K562 (cell line): ENCODE data around the gene CREM. TPM values are rescaled to one million over a fixed set of nuclear protein-coding genes. Genes with fewer than 3 reads are reported as not detected.

ENCODE experiments used
- ATAC-seq: fragments of 200-7000 bp; cut with Tn5 transposase; 3 replicates; pipeline ENCODE4 v1.9.1; 2020; ENCODE audit warnings: moderate library complexity
- BruUV-seq: library from RNA; stranded (reverse); fragments of 400-500 nt; replicated peaks from 2 replicates; lab custom pipeline; 2021; lab: Mats Ljungman, UMichigan
- CTCF ChIA-PET: fragments of 300-600 bp; formaldehyde crosslinking; extraction: SDS; loops from one replicate; lab custom pipeline; 2021; ENCODE audit warnings: low intra/inter-chr PET ratio; lab: Yijun Ruan, JAX
- POLR2A ChIA-PET: fragments of 300-600, 350-650 bp; sonication (Branson Sonifier 250); formaldehyde crosslinking; extraction: SDS; loops from one replicate; lab custom pipeline; 2021; ENCODE audit warnings: antibody characterized with exemption, inconsistent platforms; lab: Yijun Ruan, JAX
- DNase-seq, 4 experiments: peaks; one replicate each; pipeline versions ENCODE4 v3.0.0 to v3.0.0-alpha.2; 2011 to 2018; ENCODE audit warnings: low spot score in 3 of 4, mixed read lengths in 3 of 4; ENCODE audit errors: extremely low read depth in 1 of 4
- FAIRE-seq: peaks from 2 replicates; lab custom pipeline; 2011; peaks lifted over from hg19 to GRCh38; lab: Jason Lieb, UNC
- H2AFZ ChIP-seq: 2 replicates; pipeline ENCODE4 v1.6.0; 2011; ENCODE audit warnings: low read depth, low read length, control low read depth, inconsistent platforms
- H3K27ac ChIP-seq: fragments of 200-600 bp; 3 replicates; pipeline ENCODE4 v1.8.0; 2011; ENCODE audit warnings: low read depth, mild to moderate bottlenecking, control low read depth, inconsistent platforms, low read length, moderate library complexity, mixed read lengths; ENCODE audit errors: extremely low read depth
- H3K27me3 ChIP-seq, 2 experiments: fragments of 300-600 bp in 1 of 2; 2 replicates in 1 of 2; 3 replicates in 1 of 2; pipeline versions ENCODE4 v1.6.0 to v1.8.0; 2011; ENCODE audit warnings: inconsistent platforms in 2 of 2, low read length in 2 of 2, mild to moderate bottlenecking in 1 of 2, mixed read lengths in 1 of 2, moderate library complexity in 1 of 2; ENCODE audit not compliant: control insufficient read depth in 2 of 2, insufficient read depth in 2 of 2
- H3K36me3 ChIP-seq: fragments of 300-600 bp; 3 replicates; pipeline ENCODE4 v1.8.0; 2011; ENCODE audit warnings: mild to moderate bottlenecking, low read length, inconsistent platforms; ENCODE audit not compliant: control insufficient read depth, insufficient read depth
- H3K4me1 ChIP-seq, 2 experiments: fragments of 200-600 bp in 1 of 2; replicated peaks in 1 of 2; 2 replicates in 1 of 2; 3 replicates in 1 of 2; pipeline versions ENCODE4 v1.5.1 to v1.8.0; 2011; ENCODE audit warnings: inconsistent platforms in 2 of 2, low read length in 2 of 2, mild to moderate bottlenecking in 1 of 2, mixed read lengths in 1 of 2, moderate library complexity in 1 of 2; ENCODE audit not compliant: control insufficient read depth in 2 of 2, insufficient read depth in 2 of 2
- H3K4me2 ChIP-seq: 2 replicates; pipeline ENCODE4 v1.6.1; 2011; ENCODE audit warnings: low read length, control low read depth, inconsistent platforms, mixed read lengths; ENCODE audit not compliant: insufficient read depth
- H3K4me3 ChIP-seq: fragments of 200-600 bp; sonication (generic), shearing (Covaris generic); 2 replicates; pipeline ENCODE4 v1.5.1; 2016; ENCODE audit warnings: control low read depth, inconsistent platforms
- H3K79me2 ChIP-seq: fragments of 200-600 bp; 3 replicates; pipeline ENCODE4 v1.8.0; 2011; ENCODE audit warnings: low read length, inconsistent platforms; ENCODE audit not compliant: control insufficient read depth, insufficient read depth
- H3K9ac ChIP-seq, 2 experiments: 2 replicates each; pipeline versions ENCODE4 v1.6.0 to v1.6.1; 2011; ENCODE audit warnings: low read depth in 2 of 2, low read length in 2 of 2, control low read depth in 1 of 2, inconsistent platforms in 1 of 2, mild to moderate bottlenecking in 1 of 2, mixed read lengths in 1 of 2; ENCODE audit not compliant: insufficient read depth in 1 of 2
- H3K9me1 ChIP-seq: one replicate; pipeline ENCODE4 v1.6.0; 2011; ENCODE audit warnings: inconsistent platforms, mild to moderate bottlenecking, low read length, moderate library complexity; ENCODE audit not compliant: control insufficient read depth, insufficient read depth
- H3K9me3 ChIP-seq: replicated peaks from 2 replicates; pipeline ENCODE4 v1.5.1; 2011; ENCODE audit warnings: low read depth, low read length, inconsistent platforms; ENCODE audit not compliant: control insufficient read depth, insufficient read depth
- H4K20me1 ChIP-seq: replicated peaks from 2 replicates; pipeline ENCODE4 v1.6.1; 2011; ENCODE audit warnings: low read length, inconsistent platforms, mixed read lengths; ENCODE audit not compliant: control insufficient read depth, insufficient read depth
- BCL6 ChIP-seq: fragments of 250-450 bp; sonication (Bioruptor Pico); IDR thresholded peaks from 2 replicates; pipeline ENCODE4 v1.4.0; 2020
- BCOR ChIP-seq: fragments of 450-650 bp; IDR thresholded peaks from 2 replicates; pipeline ENCODE4 v1.6.1; 2016
- FOSL1 ChIP-seq: fragments of 200-800 bp; sonication (Bioruptor generic); conservative IDR thresholded peaks from 2 replicates; pipeline ENCODE4 v1.6.1; 2016; ENCODE audit warnings: missing genetic modification characterization, missing compliant biosample characterization
- RFX5 ChIP-seq: IDR thresholded peaks from 2 replicates; pipeline ENCODE4 v1.6.1; 2011; ENCODE audit warnings: low read depth, mild to moderate bottlenecking, improper control_type of control experiment, low read length
- STAT5A ChIP-seq: IDR thresholded peaks from 2 replicates; pipeline ENCODE4 v1.6.1; 2012; ENCODE audit warnings: low read length, inconsistent platforms, borderline replicate concordance
- TARDBP ChIP-seq: fragments of 450-650 bp; IDR thresholded peaks from 2 replicates; pipeline ENCODE4 v1.6.1; 2016
- ZFP91 ChIP-seq: sonication (generic); formaldehyde crosslinking; IDR thresholded peaks from 2 replicates; pipeline ENCODE4 v1.8.0; 2022; ENCODE audit warnings: mild to moderate bottlenecking, missing genetic modification reagents
- ZNF347 ChIP-seq: fragments of 450-650 bp; formaldehyde crosslinking; IDR thresholded peaks from 2 replicates; pipeline ENCODE4 v1.4.0; 2020; ENCODE audit warnings: low read depth, mild to moderate bottlenecking, moderate library complexity
- ZNF395 ChIP-seq: fragments of 200-800 bp; sonication (Bioruptor generic); IDR thresholded peaks from 2 replicates; pipeline ENCODE4 v1.6.1; 2017; ENCODE audit warnings: missing genetic modification characterization, missing compliant biosample characterization
- ZSCAN32 ChIP-seq: fragments of 450-650 bp; formaldehyde crosslinking; IDR thresholded peaks from 2 replicates; pipeline ENCODE4 v1.4.0; 2020; ENCODE audit warnings: mild to moderate bottlenecking, moderate library complexity
- WGBS: fragments of 100-300 bp; shearing (Covaris generic); methylation state at CpG from one replicate; pipeline ENCODE4 v1.1.6; 2016; ENCODE audit warnings: low coverage, mixed read lengths; ENCODE audit not compliant: insufficient coverage; ENCODE audit errors: missing lambda C conversion rate; 5-methylcytosine and 5-hydroxymethylcytosine counted together
- in situ Hi-C: fragments of 300-500 bp; cut with MboI; formaldehyde crosslinking; loops from 4 replicates; pipeline ENCODE4 v1.15.0; 2018; ENCODE audit warnings: inconsistent platforms, mixed read lengths
- intact Hi-C: fragments of 100-400 bp; cut with micrococcal nuclease; formaldehyde crosslinking; loops from 2 replicates; pipeline ENCODE4 v1.14.2; 2022
- polyA plus RNA-seq, 8 experiments: library from polyadenylated mRNA; depleted of rRNA in 4 of 8; stranded (reverse) in 5 of 8; unstranded in 3 of 8; fragments of >200 nt; fragmentation: Nextera tagmentation in 2 of 8; fragmentation: Illumina TruSeq in 1 of 8; extraction: Ambion mirVana in 2 of 8; extraction: Trizol in 1 of 8; gene quantifications; 2 replicates each; pipeline versions ENCODE4 v1.2.1 to v1.2.3, GENCODE V29; 2011 to 2014; ENCODE audit warnings: inconsistent platforms in 1 of 8, missing spikeins in 1 of 8
- total RNA-seq, 7 experiments: library from RNA; depleted of rRNA in 6 of 7; stranded (reverse); fragments of >200 nt in 6 of 7; fragmentation: Illumina TruSeq in 2 of 7; extraction: Trizol in 2 of 7; gene quantifications; 2 replicates each; pipeline versions ENCODE4 v1.2.1 to v1.2.3, GENCODE V29; 2011 to 2021; ENCODE audit warnings: low replicate concordance in 1 of 7
- TF ChIP-seq, protein P1 (sequence below), 3 experiments: IDR thresholded peaks in 2 of 3; conservative IDR thresholded peaks in 1 of 3; 2 replicates each; pipeline ENCODE4 v1.5.1; 2011 to 2012; ENCODE audit warnings: low read length in 3 of 3, mild to moderate bottlenecking in 3 of 3, control low read depth in 2 of 3, improper control_type of control experiment in 1 of 3, inconsistent platforms in 1 of 3, low read depth in 1 of 3, mixed read lengths in 1 of 3, moderate library complexity in 1 of 3; ENCODE audit not compliant: insufficient read depth in 2 of 3
- TF ChIP-seq, protein P2 (sequence below), 2 experiments: fragments of 450-650 bp; IDR thresholded peaks; 2 replicates each; pipeline ENCODE4 v1.6.1; 2018; ENCODE audit warnings: mild to moderate bottlenecking in 2 of 2, low read depth in 1 of 2; ENCODE audit not compliant: partially characterized antibody in 2 of 2

The CREM gene
- total and polyA plus RNA-seq, 9 of the 15 experiments (the other 6 are each of a cell fraction or from before 2014, with no cell fraction given) = 39.1 to 70.2 (median 48.3) TPM

- TF ChIP-seq, protein P1, sequence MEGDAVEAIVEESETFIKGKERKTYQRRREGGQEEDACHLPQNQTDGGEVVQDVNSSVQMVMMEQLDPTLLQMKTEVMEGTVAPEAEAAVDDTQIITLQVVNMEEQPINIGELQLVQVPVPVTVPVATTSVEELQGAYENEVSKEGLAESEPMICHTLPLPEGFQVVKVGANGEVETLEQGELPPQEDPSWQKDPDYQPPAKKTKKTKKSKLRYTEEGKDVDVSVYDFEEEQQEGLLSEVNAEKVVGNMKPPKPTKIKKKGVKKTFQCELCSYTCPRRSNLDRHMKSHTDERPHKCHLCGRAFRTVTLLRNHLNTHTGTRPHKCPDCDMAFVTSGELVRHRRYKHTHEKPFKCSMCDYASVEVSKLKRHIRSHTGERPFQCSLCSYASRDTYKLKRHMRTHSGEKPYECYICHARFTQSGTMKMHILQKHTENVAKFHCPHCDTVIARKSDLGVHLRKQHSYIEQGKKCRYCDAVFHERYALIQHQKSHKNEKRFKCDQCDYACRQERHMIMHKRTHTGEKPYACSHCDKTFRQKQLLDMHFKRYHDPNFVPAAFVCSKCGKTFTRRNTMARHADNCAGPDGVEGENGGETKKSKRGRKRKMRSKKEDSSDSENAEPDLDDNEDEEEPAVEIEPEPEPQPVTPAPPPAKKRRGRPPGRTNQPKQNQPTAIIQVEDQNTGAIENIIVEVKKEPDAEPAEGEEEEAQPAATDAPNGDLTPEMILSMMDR (IDR thresholded peaks at IDR 0.05 in 2 of 3, conservative IDR thresholded peaks at IDR 0.05 in 1 of 3; ENCODE audit: insufficient read depth in 2 of 3, low read depth in 1 of 3, low read length in 3 of 3) = no peak
- TF ChIP-seq BCOR = 0 out of 2 replicates have a peak, but pooled peaks have one; percentile 23
- no peak for TF ChIP-seq ZSCAN32 (CRISPR knock-in tag)
- no peak for TF ChIP-seq RFX5
Measured at GRCh38 chr10:35244549-35244948, 117.9 kb downstream of the CREM start (continued).

DNA sequence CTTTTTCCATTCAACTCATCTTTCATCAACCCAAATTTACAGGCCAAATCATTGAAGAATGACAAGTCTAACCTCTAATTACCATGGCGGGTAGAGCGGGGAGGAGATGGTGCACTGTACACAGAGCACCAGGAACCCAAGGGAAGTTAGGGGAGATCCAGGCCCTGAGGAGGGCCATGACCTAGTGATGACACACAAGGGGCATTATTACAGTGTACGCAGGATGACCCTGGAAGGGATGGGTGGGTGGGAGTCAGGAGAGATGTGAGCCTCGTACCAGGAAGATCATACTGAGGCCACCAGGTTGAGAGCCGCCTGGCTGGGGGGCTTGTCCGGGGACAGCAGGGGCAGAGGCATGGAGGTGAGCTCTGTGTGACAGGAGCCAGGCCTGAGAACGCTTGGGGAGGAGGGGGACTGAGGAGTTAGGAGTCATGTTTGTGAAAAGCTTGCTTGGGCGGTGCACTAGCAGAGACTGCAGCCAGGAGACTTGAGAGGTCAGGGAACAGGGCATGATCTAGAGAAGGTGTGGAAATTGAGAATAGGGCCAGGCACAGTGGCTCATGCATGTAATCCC is 120.2 kb downstream of the CREM start:
- TF ChIP-seq ZFP91 (CRISPR knock-in tag) = no peak
- TF ChIP-seq STAT5A = no peak
- no peak for TF ChIP-seq TARDBP
- no peak for TF ChIP-seq ZNF395 (CRISPR knock-in tag)
- TF ChIP-seq, protein P2, sequence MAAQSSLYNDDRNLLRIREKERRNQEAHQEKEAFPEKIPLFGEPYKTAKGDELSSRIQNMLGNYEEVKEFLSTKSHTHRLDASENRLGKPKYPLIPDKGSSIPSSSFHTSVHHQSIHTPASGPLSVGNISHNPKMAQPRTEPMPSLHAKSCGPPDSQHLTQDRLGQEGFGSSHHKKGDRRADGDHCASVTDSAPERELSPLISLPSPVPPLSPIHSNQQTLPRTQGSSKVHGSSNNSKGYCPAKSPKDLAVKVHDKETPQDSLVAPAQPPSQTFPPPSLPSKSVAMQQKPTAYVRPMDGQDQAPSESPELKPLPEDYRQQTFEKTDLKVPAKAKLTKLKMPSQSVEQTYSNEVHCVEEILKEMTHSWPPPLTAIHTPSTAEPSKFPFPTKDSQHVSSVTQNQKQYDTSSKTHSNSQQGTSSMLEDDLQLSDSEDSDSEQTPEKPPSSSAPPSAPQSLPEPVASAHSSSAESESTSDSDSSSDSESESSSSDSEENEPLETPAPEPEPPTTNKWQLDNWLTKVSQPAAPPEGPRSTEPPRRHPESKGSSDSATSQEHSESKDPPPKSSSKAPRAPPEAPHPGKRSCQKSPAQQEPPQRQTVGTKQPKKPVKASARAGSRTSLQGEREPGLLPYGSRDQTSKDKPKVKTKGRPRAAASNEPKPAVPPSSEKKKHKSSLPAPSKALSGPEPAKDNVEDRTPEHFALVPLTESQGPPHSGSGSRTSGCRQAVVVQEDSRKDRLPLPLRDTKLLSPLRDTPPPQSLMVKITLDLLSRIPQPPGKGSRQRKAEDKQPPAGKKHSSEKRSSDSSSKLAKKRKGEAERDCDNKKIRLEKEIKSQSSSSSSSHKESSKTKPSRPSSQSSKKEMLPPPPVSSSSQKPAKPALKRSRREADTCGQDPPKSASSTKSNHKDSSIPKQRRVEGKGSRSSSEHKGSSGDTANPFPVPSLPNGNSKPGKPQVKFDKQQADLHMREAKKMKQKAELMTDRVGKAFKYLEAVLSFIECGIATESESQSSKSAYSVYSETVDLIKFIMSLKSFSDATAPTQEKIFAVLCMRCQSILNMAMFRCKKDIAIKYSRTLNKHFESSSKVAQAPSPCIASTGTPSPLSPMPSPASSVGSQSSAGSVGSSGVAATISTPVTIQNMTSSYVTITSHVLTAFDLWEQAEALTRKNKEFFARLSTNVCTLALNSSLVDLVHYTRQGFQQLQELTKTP (IDR thresholded peaks at IDR 0.05; ENCODE audit: low read depth in 1 of 2, partially characterized antibody in 2 of 2) = no peak
- no peak for TF ChIP-seq FOSL1 (tag)
- TF ChIP-seq BCL6 = no peak
- TF ChIP-seq ZNF347 (CRISPR knock-in tag) = no peak
- no peak overlapping the region; a peak in 1 of 4 replicates for H3K9ac ChIP-seq
- ChIA-PET POLR2A (interaction anchor here (0.6 kb wide), 1 partner anchor 106 kb away, joined by 3 read pairs; no protein-coding TSS in a partner anchor), CTCF (no interaction called here)
- FAIRE-seq (no peak), DNase-seq (no peak), ATAC-seq (no peak; the same call in 1 of the 3 replicates)
- H3K4me1 ChIP-seq = no peaks in the 10 kb centered on the region; a peak in 1 of 5 replicates
- no peak overlapping the region for H3K4me3 ChIP-seq
- 37% methylated on average over 7 of the region's 8 CpGs for WGBS
- no peaks in the 10 kb centered on the region for H3K9me1 ChIP-seq
- no peaks in the 10 kb centered on the region for H3K79me2 ChIP-seq
- H3K9me3 ChIP-seq = no peaks in the 10 kb centered on the region
- no peaks in the 10 kb centered on the region for H4K20me1 ChIP-seq
- intact Hi-C loops = no loop called here
- H3K36me3 ChIP-seq = no peaks in the 10 kb centered on the region
- no peak overlapping the region for H3K27ac ChIP-seq
- no TSS peak for BruUV-seq
- in situ Hi-C loops = loop anchor here (25.0 kb wide), 2 partner anchors 315 to 540 kb away; no protein-coding TSS in a partner anchor
- H3K27me3 ChIP-seq = no peaks in the 10 kb centered on the region
- H3K4me2 ChIP-seq = no peak overlapping the region
- no peak overlapping the region for H2AFZ ChIP-seq
